ENCODE results near the gene IVD.

DNA sequence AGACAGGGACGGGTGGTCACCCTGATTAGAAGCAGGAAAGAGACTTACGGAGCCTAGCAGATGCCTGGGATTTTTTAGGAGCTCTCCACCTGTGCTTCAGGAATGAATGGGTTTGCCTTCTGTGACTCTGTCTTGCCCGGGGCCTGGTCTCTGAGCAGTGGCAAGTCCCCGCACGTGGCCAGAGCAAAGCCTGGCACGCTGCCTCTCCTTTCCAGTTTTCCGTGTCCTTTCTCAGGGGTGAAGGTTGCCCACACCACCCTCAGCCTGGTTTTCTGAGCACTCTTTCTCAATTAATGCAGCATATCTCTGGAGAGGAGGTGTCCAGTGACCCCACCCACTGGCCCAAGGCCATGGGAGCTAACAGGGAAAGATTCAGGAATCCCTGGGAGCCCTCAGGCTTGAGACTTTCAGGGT, 50.7 kb downstream of the IVD start:
- no peak for TF ChIP-seq ZNF8 (CRISPR knock-in tag; IDR thresholded peaks at IDR 0.05)
- TF ChIP-seq, protein P1, sequence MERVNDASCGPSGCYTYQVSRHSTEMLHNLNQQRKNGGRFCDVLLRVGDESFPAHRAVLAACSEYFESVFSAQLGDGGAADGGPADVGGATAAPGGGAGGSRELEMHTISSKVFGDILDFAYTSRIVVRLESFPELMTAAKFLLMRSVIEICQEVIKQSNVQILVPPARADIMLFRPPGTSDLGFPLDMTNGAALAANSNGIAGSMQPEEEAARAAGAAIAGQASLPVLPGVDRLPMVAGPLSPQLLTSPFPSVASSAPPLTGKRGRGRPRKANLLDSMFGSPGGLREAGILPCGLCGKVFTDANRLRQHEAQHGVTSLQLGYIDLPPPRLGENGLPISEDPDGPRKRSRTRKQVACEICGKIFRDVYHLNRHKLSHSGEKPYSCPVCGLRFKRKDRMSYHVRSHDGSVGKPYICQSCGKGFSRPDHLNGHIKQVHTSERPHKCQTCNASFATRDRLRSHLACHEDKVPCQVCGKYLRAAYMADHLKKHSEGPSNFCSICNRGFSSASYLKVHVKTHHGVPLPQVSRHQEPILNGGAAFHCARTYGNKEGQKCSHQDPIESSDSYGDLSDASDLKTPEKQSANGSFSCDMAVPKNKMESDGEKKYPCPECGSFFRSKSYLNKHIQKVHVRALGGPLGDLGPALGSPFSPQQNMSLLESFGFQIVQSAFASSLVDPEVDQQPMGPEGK (CRISPR knock-in tag; IDR thresholded peaks at IDR 0.05; ENCODE audit: borderline replicate concordance): no peak
- no peak for TF ChIP-seq PPARA (CRISPR knock-in tag; IDR thresholded peaks at IDR 0.05; ENCODE audit: borderline replicate concordance)
- TF ChIP-seq, protein P2, sequence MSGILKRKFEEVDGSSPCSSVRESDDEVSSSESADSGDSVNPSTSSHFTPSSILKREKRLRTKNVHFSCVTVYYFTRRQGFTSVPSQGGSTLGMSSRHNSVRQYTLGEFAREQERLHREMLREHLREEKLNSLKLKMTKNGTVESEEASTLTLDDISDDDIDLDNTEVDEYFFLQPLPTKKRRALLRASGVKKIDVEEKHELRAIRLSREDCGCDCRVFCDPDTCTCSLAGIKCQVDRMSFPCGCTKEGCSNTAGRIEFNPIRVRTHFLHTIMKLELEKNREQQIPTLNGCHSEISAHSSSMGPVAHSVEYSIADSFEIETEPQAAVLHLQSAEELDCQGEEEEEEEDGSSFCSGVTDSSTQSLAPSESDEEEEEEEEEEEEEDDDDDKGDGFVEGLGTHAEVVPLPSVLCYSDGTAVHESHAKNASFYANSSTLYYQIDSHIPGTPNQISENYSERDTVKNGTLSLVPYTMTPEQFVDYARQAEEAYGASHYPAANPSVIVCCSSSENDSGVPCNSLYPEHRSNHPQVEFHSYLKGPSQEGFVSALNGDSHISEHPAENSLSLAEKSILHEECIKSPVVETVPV (CRISPR knock-in tag; IDR thresholded peaks at IDR 0.05): no peak
- no peak for TF ChIP-seq ARNTL (CRISPR knock-in tag; IDR thresholded peaks at IDR 0.05; ENCODE audit: borderline replicate concordance, low read depth)
- no peak for TF ChIP-seq GLIS3 (CRISPR knock-in tag; IDR thresholded peaks at IDR 0.05)
- TF ChIP-seq ZFP3 (CRISPR knock-in tag; IDR thresholded peaks at IDR 0.05): no peak
- TF ChIP-seq ZFP30 (CRISPR knock-in tag; IDR thresholded peaks at IDR 0.05): no peak
- TF ChIP-seq RARB (CRISPR knock-in tag; IDR thresholded peaks at IDR 0.05): no peak
